NCI-H2227 (cell line): Measurements from ENCODE around the gene UBN2.

Experiments
- DNase-seq: peaks from one replicate; lab custom pipeline; 2025; ENCODE audit not compliant: unreplicated experiment; lab: John Stamatoyannopoulos, UW

The UBN2 gene

GRCh38 chr7:139341776-139342226, 110.8 kb downstream of the UBN2 start:
- no peak for DNase-seq

- no peak for DNase-seq
Measured at GRCh38 chr7:139345042-139345441, 114.0 kb downstream of the UBN2 start.

- no peak for DNase-seq
Measured at GRCh38 chr7:139351027-139351426, 120.0 kb downstream of the UBN2 start.

GRCh38 chr7:139354729-139355128, 123.7 kb downstream of the UBN2 start:
- no peak for DNase-seq

- DNase-seq: no peak
Measured at GRCh38 chr7:139355320-139355719, 124.3 kb downstream of the UBN2 start.
